ENCODE measurements around the gene CTCF.

DNA sequence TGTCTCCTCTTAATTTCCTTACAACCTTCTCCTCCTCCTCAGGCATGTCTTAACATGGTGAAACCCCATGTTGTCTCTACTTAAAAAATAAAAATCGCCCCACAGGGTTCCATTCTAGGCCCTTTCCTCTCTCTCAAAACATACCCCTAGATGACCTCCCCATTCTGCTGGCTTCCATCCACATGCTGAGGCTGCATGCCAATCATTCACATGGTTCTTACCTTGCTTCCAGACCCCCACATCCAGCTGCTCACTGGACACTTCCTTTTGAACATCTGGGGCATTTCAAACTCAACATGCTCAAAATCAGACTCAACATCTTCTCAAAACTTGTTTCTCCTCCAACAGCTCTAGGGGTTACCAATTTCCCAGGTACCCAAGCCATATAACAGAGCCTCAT lies 12.4 kb upstream of the CTCF start:
- no peak for TF ChIP-seq CTCF (IDR thresholded peaks at IDR 0.05)
- no peak for TF ChIP-seq POLR2A (IDR thresholded peaks at IDR 0.05)

Data from tibial nerve (tissue), 3 donors.